Adrenal gland (tissue), 12 donors: ENCODE data around the gene EVI5L. TPM values are rescaled to one million over a fixed set of nuclear protein-coding genes. Genes with fewer than 3 reads are reported as not detected.
"Not testable (repeated sequence)": the region's sequence is repeated elsewhere in the genome, so short reads cannot be mapped to it uniquely, and the experiment has no call there.

ENCODE experiments used
- DNase-seq, 7 donors: peaks; one replicate each; pipeline ENCODE4 v3.0.0-alpha.2; 2019 to 2020
- H3K27ac ChIP-seq, 5 donors: fragments of 200-600 bp; sonication (generic) in 4 of 5; 1 replicate in 3 of 5; 2 replicates in 2 of 5; pipeline versions ENCODE4 v1.5.1 to v1.8.0; 2016 to 2020; ENCODE audit warnings: mild to moderate bottlenecking in 1 of 5
- H3K27me3 ChIP-seq: fragments of 200-600 bp; 2 replicates; pipeline ENCODE4 v1.8.0; 2021
- H3K36me3 ChIP-seq, 2 donors: fragments of 200-600 bp; replicated peaks in 1 of 2; 1 replicate in 1 of 2; 2 replicates in 1 of 2; pipeline versions ENCODE4 v1.5.1 to v1.8.0; 2018 to 2022
- H3K4me1 ChIP-seq, 2 donors: fragments of 200-600 bp; replicated peaks in 1 of 2; 1 replicate in 1 of 2; 2 replicates in 1 of 2; pipeline versions ENCODE4 v1.5.1 to v1.8.0; 2018 to 2021
- H3K4me3 ChIP-seq, 4 donors: fragments of 200-600 bp; sonication (generic) in 3 of 4; one replicate each; pipeline ENCODE4 v1.5.1; 2016 to 2018
- H3K9me3 ChIP-seq, 3 donors: fragments of 200-600 bp; sonication (generic) in 1 of 3; replicated peaks in 1 of 3; 1 replicate in 2 of 3; 2 replicates in 1 of 3; pipeline versions ENCODE4 v1.5.1 to v1.8.0; 2016 to 2021
- CTCF ChIP-seq, 6 experiments: fragments of 450-650 bp in 4 of 6; fragments of 200-600 bp in 2 of 6; sonication (generic) in 1 of 6; IDR thresholded peaks; 1 replicate in 5 of 6; 2 replicates in 1 of 6; pipeline versions ENCODE4 v1.5.1 to v1.8.0; 2016 to 2021; ENCODE audit warnings: antibody characterized with exemption in 6 of 6, mild to moderate bottlenecking in 2 of 6, moderate library complexity in 1 of 6
- POLR2A ChIP-seq, 2 donors: fragments of 450-650 bp; IDR thresholded peaks; one replicate each; pipeline ENCODE4 v1.6.1; 2017; ENCODE audit warnings: antibody characterized with exemption in 2 of 2, mild to moderate bottlenecking in 2 of 2, moderate library complexity in 1 of 2
- WGBS, 4 donors: extraction: QIAGEN DNeasy Blood & Tissue Kit in 2 of 4; methylation state at CpG; one replicate each; pipeline versions ENCODE4 v1.1.5 to v1.1.7; 2013 to 2017; 5-methylcytosine and 5-hydroxymethylcytosine counted together
- intact Hi-C, 2 donors: fragments of 100-400 bp; cut with DNase I; formaldehyde crosslinking; loops; one replicate each; pipeline versions ENCODE4 v1.14.1 to v1.15.0; 2022 to 2023
- polyA plus RNA-seq, 3 donors: library from polyadenylated mRNA; stranded (reverse); fragments of 200-250 nt in 2 of 3; fragments of 350-450 nt in 1 of 3; fragmentation: Illumina TruSeq in 1 of 3; extraction: RNeasy Lipid Tissue Mini Kit (QIAGEN cat#74804) in 1 of 3; gene quantifications; one replicate each; pipeline ENCODE4 v1.2.3, GENCODE V29; 2013 to 2014
- total RNA-seq, 9 donors: library from RNA; depleted of rRNA in 4 of 9; stranded (reverse); fragments of >200 nt in 4 of 9; fragments of 120-200 nt in 1 of 9; fragmentation: NEBNext Ultra II Directional in 1 of 9; extraction: Animal tissue kit (Norgen Biotek cat#: 25700) in 1 of 9; gene quantifications; one replicate each; pipeline versions ENCODE4 v1.1.0 to v1.2.4, GENCODE V29; 2013 to 2023
- donor health status: healthy with polysubstance abuse.
- donor health status: Bipolar disorder and iron deficiency.
- donor health status: DM: yes; HTN: yes; CAD: no.
- donor health status: DM: no; HTN: no; CAD: no.
- donor health status: DM: no; HTN: no; CAD: no.
- donor health status: DM: yes; HTN: yes; CAD: no.

The EVI5L gene
- total and polyA plus RNA-seq, 12 donors: 8.8 to 22.2 (median 20.5) TPM

DNA sequence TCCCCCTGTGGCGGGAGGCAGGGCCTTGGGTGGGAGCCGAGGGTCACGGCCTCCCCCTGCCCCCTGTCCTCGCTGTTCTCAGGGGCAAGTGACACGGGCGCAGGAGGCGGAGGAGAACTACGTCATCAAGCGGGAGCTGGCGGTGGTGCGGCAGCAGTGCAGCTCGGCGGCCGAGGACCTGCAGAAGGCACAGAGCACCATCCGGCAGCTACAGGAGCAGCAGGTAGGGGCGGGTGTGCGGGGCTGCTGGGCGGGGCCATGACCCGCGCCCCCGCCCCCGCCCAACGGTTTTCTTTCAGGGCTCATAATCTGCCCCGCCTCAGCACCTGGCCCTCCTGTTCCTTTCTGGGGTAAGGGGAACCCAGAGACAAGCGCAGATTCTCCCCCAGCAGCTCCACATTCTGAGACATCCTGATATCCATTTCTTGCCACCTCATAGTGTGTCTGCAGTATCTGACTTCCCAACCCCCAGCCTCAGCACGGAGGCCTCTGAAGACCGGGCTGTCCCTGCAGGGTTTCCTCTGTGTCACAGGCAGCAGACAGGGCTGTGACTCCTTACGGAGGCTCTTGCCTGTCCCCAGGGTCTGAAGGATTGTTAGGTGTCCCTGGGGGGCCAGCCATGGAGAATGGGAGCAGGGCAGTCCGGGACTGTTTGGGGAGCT, 28.2 kb downstream of the EVI5L start:
- no peaks in the 10 kb centered on the region for H3K9me3 ChIP-seq
- WGBS, 4 donors: 72 to 87% (median 76%) methylated on average over 14 to 29 of the region's 29 CpGs
- peaks cover 9 to 14% of the 10 kb centered on the region in 2 donors for H3K4me1 ChIP-seq
- intact Hi-C loops: no loop called here
- H3K27me3 ChIP-seq: no peaks in the 10 kb centered on the region
- TF ChIP-seq POLR2A (IDR thresholded peaks at IDR 0.05) (no peak), CTCF (IDR thresholded peaks at IDR 0.05) (no peak)
- H3K27ac ChIP-seq: no peak overlapping the region
- peak in 2 of 7 donors; percentile 13 to 76 for DNase-seq
- no peak overlapping the region for H3K4me3 ChIP-seq
- no peaks in the 10 kb centered on the region for H3K36me3 ChIP-seq

GRCh38 chr19:7859087-7859486, 29.1 kb downstream of the EVI5L start:
- H3K36me3 ChIP-seq, H3K4me3 ChIP-seq, H3K27me3 ChIP-seq, DNase-seq, intact Hi-C loops, H3K27ac ChIP-seq, H3K9me3 ChIP-seq: not testable (repeated sequence)
- peaks cover 9 to 11% of the 10 kb centered on the region in 2 donors for H3K4me1 ChIP-seq
- WGBS, 4 donors: 91 to 99% (median 98%) methylated on average over 8 of the region's 8 CpGs

- WGBS, 4 donors: 91 to 95% (median 92%) methylated on average over 13 to 22 of the region's 22 CpGs
- Histone ChIP-seq H3K36me3 (no peaks in the 10 kb centered on the region), H3K27me3 (no peaks in the 10 kb centered on the region), H3K4me1 (peaks cover 9 to 11% of the 10 kb centered on the region in 2 donors), H3K4me3 (no peak overlapping the region), H3K27ac (no peak overlapping the region), H3K9me3 (no peaks in the 10 kb centered on the region)
- TF ChIP-seq POLR2A (IDR thresholded peaks at IDR 0.05): no peak
- no peak for TF ChIP-seq CTCF (IDR thresholded peaks at IDR 0.05)
- intact Hi-C loops: loop anchor here in 1 of 2 donors (5.0 kb wide), 1 partner anchor 42 kb away; the partner anchor contains the start of gene MAP2K7
- DNase-seq: no peak
Measured at GRCh38 chr19:7859831-7860713, 30.1 kb downstream of the EVI5L start.

- H3K36me3 ChIP-seq: no peaks in the 10 kb centered on the region
- H3K27ac ChIP-seq: no peak overlapping the region
- intact Hi-C loops: loop anchor here in 1 of 2 donors (5.0 kb wide), 1 partner anchor 41 kb away; the partner anchor contains the start of gene MAP2K7
- WGBS, 4 donors: 86 to 91% (median 89%) methylated on average over 9 to 14 of the region's 14 CpGs
- peaks cover 9 to 11% of the 10 kb centered on the region in 2 donors for H3K4me1 ChIP-seq
- no peak for TF ChIP-seq POLR2A (IDR thresholded peaks at IDR 0.05)
- no peak for TF ChIP-seq CTCF (IDR thresholded peaks at IDR 0.05)
- H3K27me3 ChIP-seq: no peaks in the 10 kb centered on the region
- H3K9me3 ChIP-seq: no peaks in the 10 kb centered on the region
- no peak overlapping the region for H3K4me3 ChIP-seq
- peak in 1 of 7 donors; percentile 18 for DNase-seq
Measured at GRCh38 chr19:7860714-7861618, 30.9 kb downstream of the EVI5L start.
